Spleen (tissue), 7 donors: ENCODE measurements around the gene IMPDH2.
"Not testable (repeated sequence)": the region's sequence is repeated elsewhere in the genome, so short reads cannot be mapped to it uniquely, and the experiment has no call there.

ENCODE experiments used
- CTCF ChIP-seq, 11 experiments: fragments of 200-600 bp in 7 of 11; fragments of 450-650 bp in 4 of 11; sonication (generic) in 4 of 11; IDR thresholded peaks in 8 of 11; conservative IDR thresholded peaks in 3 of 11; 1 replicate in 7 of 11; 2 replicates in 4 of 11; pipeline versions ENCODE4 v1.4.0 to v1.8.0; 2016 to 2021; ENCODE audit warnings: antibody characterized with exemption in 11 of 11, inconsistent platforms in 4 of 11, mild to moderate bottlenecking in 1 of 11
- POLR2A ChIP-seq, 3 donors: fragments of 450-650 bp; IDR thresholded peaks; one replicate each; pipeline ENCODE4 v1.5.1; 2017; ENCODE audit warnings: antibody characterized with exemption in 3 of 3, mild to moderate bottlenecking in 1 of 3
- POLR2AphosphoS5 ChIP-seq, 3 donors: sonication (generic); formaldehyde crosslinking; IDR thresholded peaks; one replicate each; pipeline ENCODE4 v1.5.1; 2017; ENCODE audit warnings: antibody characterized with exemption in 3 of 3
- donor health status: DM: no; HTN: no; CAD: no; lungs with moderate emphysema.
- donor health status: DM: no; HTN: no; CAD: no.
- donor health status: DM: no; HTN: no; CAD: no.

GRCh38 chr3:49008627-49009026 is 20.6 kb downstream of the IMPDH2 start:
- not testable (repeated sequence) for TF ChIP-seq CTCF (IDR thresholded peaks at IDR 0.05 in 8 of 11, conservative IDR thresholded peaks at IDR 0.05 in 3 of 11); POLR2AphosphoS5 (IDR thresholded peaks at IDR 0.05); POLR2A (IDR thresholded peaks at IDR 0.05)
